BJ (cell line): ENCODE results near the gene WWC1. TPM values are rescaled to one million over a fixed set of nuclear protein-coding genes. Genes with fewer than 3 reads are reported as not detected.

Source experiments
- CTCF ChIA-PET: fragments of 350-600 bp; formaldehyde crosslinking; extraction: SDS; loops from one replicate; lab custom pipeline; 2021; ENCODE audit warnings: antibody characterized with exemption, inconsistent platforms; lab: Yijun Ruan, JAX
- POLR2A ChIA-PET: fragments of 300-600 bp; sonication (Branson Sonifier 250); formaldehyde crosslinking; extraction: SDS; loops from one replicate; lab custom pipeline; 2021; ENCODE audit warnings: antibody characterized with exemption; lab: Charles Lee
- DNase-seq: peaks from one replicate; pipeline ENCODE4 v3.0.0-alpha.2; 2011; ENCODE audit warnings: low read depth
- H3K27me3 ChIP-seq: 2 replicates; pipeline ENCODE4 v1.6.0; 2011; ENCODE audit warnings: low read length; ENCODE audit not compliant: control insufficient read depth, insufficient read depth
- H3K36me3 ChIP-seq: 2 replicates; pipeline ENCODE4 v1.5.1; 2011; ENCODE audit warnings: low read length; ENCODE audit not compliant: control insufficient read depth, insufficient read depth
- H3K4me3 ChIP-seq: 2 replicates; pipeline ENCODE4 v1.5.1; 2011; ENCODE audit warnings: low read depth, mild to moderate bottlenecking, control low read depth, low read length
- polyA plus RNA-seq: library from polyadenylated mRNA; depleted of rRNA; stranded (reverse); fragments of >200 nt; gene quantifications from 2 replicates; pipeline ENCODE4 v1.2.3, GENCODE V29; 2011
- TF ChIP-seq, protein P1 (sequence below): IDR thresholded peaks from 2 replicates; pipeline ENCODE4 v1.5.1; 2011; ENCODE audit warnings: low read depth, mild to moderate bottlenecking, control low read depth, inconsistent platforms, low read length, moderate library complexity; ENCODE audit not compliant: insufficient read depth

Gene WWC1
- polyA plus RNA-seq, 1 experiment: 1.4 TPM

DNA sequence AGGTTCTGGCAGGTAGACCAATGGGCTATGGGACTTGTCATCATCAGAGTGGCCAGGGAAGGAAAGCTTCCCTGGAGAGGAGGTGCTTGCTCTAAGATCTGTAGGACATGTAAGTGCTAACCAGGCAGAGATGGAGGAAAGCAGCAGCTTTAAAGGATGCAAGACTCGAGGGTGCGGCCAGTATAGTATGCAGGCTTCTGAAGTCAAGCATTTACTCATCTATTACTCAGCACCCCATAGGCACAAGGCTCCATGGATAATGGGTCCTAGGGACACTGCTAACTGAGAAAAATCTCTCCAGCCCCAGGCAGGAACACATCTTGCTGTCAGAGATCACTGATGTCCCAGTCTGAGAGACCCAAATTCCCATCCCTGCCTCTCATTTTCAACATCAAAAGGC is 49.7 kb downstream of the WWC1 start:
- DNase-seq: no peak
- ChIA-PET CTCF (interaction anchor here (1.6 kb wide), 1 partner anchor 46 kb away, joined by 4 read pairs; no protein-coding TSS in a partner anchor), POLR2A (no interaction called here)
- TF ChIP-seq, protein P1, sequence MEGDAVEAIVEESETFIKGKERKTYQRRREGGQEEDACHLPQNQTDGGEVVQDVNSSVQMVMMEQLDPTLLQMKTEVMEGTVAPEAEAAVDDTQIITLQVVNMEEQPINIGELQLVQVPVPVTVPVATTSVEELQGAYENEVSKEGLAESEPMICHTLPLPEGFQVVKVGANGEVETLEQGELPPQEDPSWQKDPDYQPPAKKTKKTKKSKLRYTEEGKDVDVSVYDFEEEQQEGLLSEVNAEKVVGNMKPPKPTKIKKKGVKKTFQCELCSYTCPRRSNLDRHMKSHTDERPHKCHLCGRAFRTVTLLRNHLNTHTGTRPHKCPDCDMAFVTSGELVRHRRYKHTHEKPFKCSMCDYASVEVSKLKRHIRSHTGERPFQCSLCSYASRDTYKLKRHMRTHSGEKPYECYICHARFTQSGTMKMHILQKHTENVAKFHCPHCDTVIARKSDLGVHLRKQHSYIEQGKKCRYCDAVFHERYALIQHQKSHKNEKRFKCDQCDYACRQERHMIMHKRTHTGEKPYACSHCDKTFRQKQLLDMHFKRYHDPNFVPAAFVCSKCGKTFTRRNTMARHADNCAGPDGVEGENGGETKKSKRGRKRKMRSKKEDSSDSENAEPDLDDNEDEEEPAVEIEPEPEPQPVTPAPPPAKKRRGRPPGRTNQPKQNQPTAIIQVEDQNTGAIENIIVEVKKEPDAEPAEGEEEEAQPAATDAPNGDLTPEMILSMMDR: no peak
- H3K4me3 ChIP-seq: no peak overlapping the region
- H3K27me3 ChIP-seq: no peaks in the 10 kb centered on the region
- H3K36me3 ChIP-seq: no peaks in the 10 kb centered on the region

DNA sequence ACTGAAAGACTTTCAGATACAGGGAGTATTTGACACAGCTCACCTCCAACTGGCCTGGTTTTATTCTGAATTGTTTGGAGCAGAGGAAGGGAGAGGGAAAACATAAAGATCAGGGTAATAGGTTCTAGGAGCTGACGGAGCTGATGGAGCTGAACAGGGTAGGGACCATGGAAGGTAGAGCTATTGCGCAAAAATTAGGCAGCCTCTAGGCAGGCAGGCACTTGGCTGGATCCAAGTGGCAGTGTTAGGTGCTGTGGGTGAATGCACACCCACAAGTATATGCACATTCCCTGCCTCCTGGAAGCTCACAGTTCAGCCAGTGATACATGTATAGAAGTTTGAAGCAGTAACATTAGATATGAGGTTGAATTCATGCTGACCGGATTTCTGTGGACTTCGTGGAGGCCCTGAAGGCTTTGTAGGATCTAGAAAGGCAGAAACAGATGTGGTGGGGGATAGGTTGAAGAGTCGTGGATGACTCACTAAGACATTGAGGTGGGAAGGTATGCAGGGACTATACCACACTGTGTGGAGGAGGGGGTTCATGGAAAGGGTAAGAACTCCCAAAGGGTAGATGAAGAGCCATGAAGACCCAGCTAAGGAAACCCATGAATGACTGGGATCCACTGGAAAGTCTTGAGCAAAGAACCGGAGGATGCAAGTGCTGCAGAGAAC is 50.8 kb downstream of the WWC1 start:
- DNase-seq: no peak
- CTCF ChIA-PET: interaction anchor here (1.3 to 1.6 kb wide), 2 partner anchors 14 to 48 kb away, joined by 3 to 4 read pairs; no protein-coding TSS in a partner anchor

DNA sequence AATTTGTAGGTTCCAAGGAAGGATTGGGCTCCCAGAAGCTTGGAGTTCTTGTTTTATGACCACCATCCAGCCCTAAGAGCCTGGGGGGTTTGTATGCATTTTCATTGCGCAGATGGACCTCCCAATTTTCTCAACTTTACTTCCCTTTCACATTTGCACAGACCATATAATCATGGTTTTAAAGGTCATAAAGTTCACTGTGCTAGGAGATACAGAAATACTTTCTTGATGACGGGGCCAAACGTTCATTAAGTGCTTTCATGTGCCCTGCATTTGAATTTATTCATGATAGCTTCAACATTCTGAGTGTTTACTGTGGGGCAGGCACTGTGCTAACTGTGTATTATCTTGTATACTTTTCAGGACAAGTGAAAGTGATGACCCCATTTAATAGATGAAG is 51.5 kb downstream of the WWC1 start:
- TF ChIP-seq, protein P1: no peak
- Histone ChIP-seq H3K27me3 (no peaks in the 10 kb centered on the region), H3K4me3 (no peak overlapping the region), H3K36me3 (no peaks in the 10 kb centered on the region)
- POLR2A ChIA-PET: no interaction called here
- CTCF ChIA-PET: interaction anchor here (1.3 kb wide), 1 partner anchor 15 kb away, joined by 3 read pairs; no protein-coding TSS in a partner anchor
- DNase-seq: no peak

More for the DNA sequence above, 50.8 kb downstream of the WWC1 start:
- POLR2A ChIA-PET: no interaction called here
- TF ChIP-seq, protein P1: no peak
- Histone ChIP-seq H3K36me3 (no peaks in the 10 kb centered on the region), H3K4me3 (no peak overlapping the region), H3K27me3 (no peaks in the 10 kb centered on the region)

DNA sequence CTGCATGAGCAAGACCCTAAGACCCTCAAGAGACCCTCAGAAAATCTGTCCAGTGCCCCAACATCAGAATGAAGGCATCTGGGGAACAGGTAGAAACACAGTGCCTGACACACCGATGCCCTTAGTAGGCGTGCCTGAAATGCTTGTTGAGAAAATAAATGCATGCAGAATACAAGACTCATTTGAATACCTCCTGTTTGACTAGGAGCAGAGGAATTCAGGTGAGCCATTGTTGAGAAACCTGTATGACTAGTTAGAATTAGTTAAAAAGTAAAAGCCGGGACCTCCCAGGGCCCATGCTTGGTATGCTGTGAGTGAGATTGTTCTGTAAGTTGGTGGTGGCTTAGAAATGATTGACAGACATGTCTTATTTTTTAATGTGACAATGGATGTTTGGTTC is 55.0 kb downstream of the WWC1 start:
- ChIA-PET POLR2A (no interaction called here), CTCF (no interaction called here)
- DNase-seq: no peak
- no peaks in the 10 kb centered on the region for H3K27me3 ChIP-seq
- no peak overlapping the region for H3K4me3 ChIP-seq
- TF ChIP-seq, protein P1: no peak
- no peaks in the 10 kb centered on the region for H3K36me3 ChIP-seq

DNA sequence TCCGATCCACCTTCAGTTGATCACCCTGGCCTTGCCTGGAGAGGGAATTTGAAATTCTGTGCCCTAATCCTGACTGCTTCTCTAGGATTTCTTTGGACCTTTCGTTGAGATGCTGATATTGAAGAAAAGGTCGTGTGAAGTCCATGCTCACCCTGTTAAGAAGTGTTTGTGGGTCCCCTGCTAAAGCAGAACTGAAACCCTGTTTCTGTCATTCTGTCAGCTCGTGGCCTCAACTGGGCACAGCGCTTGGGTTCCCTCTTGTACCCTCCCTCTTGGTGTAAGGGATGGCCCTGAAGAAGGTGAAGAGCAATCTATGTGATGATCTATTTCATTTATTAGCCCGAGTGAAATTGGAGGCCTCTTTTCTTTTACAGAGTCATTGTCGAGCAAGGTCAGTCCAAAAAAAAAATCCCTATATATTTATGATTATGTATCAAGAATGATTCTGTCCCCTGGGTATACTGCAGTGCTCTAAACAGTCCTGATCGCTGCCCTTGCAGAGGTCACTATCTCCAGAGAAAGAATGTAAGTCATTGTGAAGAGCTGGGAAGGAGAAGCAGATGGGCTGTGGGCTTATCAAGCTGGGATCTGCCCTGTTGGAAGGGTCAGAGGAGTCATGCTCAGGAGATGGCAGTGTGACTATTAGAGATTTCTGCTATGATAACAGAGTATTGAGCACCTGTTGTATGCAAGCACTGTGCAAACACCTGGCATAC is 56.1 kb downstream of the WWC1 start:
- DNase-seq: no peak
- Histone ChIP-seq H3K27me3 (no peaks in the 10 kb centered on the region), H3K36me3 (no peaks in the 10 kb centered on the region), H3K4me3 (no peak overlapping the region)
- CTCF ChIA-PET: interaction anchor here (0.5 to 0.6 kb wide), 2 partner anchors 34 to 147 kb away, joined by 3 read pairs; no protein-coding TSS in a partner anchor
- POLR2A ChIA-PET: no interaction called here
- TF ChIP-seq, protein P1: no peak
